B cell (primary cell): Measurements from ENCODE around the gene TUFM. TPM values are rescaled to one million over a fixed set of nuclear protein-coding genes. Genes with fewer than 3 reads are reported as not detected.

ENCODE experiments used
- ATAC-seq: fragments of 200-7000 bp; cut with Tn5 transposase; one replicate; pipeline ENCODE4 v1.10.0; 2021; ENCODE audit warnings: low read depth, mild to moderate bottlenecking, moderate number of reproducible peaks, moderate library complexity
- CTCF ChIA-PET: fragments of 350-600 bp; sonication (Branson Sonifier 250); formaldehyde crosslinking; loops from one replicate; lab custom pipeline; 2021; ENCODE audit warnings: antibody characterized with exemption, inconsistent platforms; lab: Charles Lee
- POLR2A ChIA-PET: fragments of 350-600 bp; sonication (Branson Sonifier 250); formaldehyde crosslinking; loops from one replicate; lab custom pipeline; 2021; ENCODE audit warnings: antibody characterized with exemption; lab: Charles Lee
- DNase-seq: peaks from one replicate; pipeline ENCODE4 v3.0.0; 2013
- H2AFZ ChIP-seq: 2 replicates; pipeline ENCODE4 v1.6.1; 2012; ENCODE audit warnings: mild to moderate bottlenecking, low read depth, low read length; ENCODE audit not compliant: insufficient read depth, poor library complexity, severe bottlenecking
- H3K27ac ChIP-seq, 2 donors: 1 replicate in 1 of 2; 2 replicates in 1 of 2; pipeline ENCODE4 v1.5.1; 2012 to 2013; ENCODE audit warnings: low read length in 2 of 2, mild to moderate bottlenecking in 2 of 2, moderate library complexity in 1 of 2
- H3K27me3 ChIP-seq, 4 experiments: fragments of 200-600 bp in 1 of 4; sonication (generic) in 1 of 4; replicated peaks in 1 of 4; 1 replicate in 2 of 4; 2 replicates in 2 of 4; pipeline versions ENCODE4 v1.6.1 to v1.7.0; 2013 to 2016; ENCODE audit warnings: low read length in 3 of 4, mild to moderate bottlenecking in 2 of 4, mixed read lengths in 1 of 4, moderate library complexity in 1 of 4; ENCODE audit not compliant: insufficient read depth in 4 of 4, control insufficient read depth in 3 of 4; ENCODE audit errors: control extremely low read depth in 1 of 4
- H3K36me3 ChIP-seq, 2 experiments: replicated peaks in 1 of 2; 1 replicate in 1 of 2; 2 replicates in 1 of 2; pipeline versions ENCODE4 v1.6.1 to v1.7.1; 2013; ENCODE audit warnings: low read length in 1 of 2; ENCODE audit not compliant: insufficient read depth in 2 of 2, control insufficient read depth in 1 of 2; ENCODE audit errors: control extremely low read depth in 1 of 2, extremely low read depth in 1 of 2
- H3K4me1 ChIP-seq, 2 donors: fragments of 200-600 bp in 1 of 2; sonication (generic) in 1 of 2; 1 replicate in 1 of 2; 2 replicates in 1 of 2; pipeline versions ENCODE4 v1.5.1 to v1.6.1; 2013 to 2017; ENCODE audit warnings: low read length in 2 of 2; ENCODE audit not compliant: control insufficient read depth in 2 of 2, insufficient read depth in 2 of 2
- H3K4me2 ChIP-seq: replicated peaks from 2 replicates; pipeline ENCODE3; 2012; ENCODE audit warnings: mild to moderate bottlenecking, low read depth, low read length; ENCODE audit not compliant: poor library complexity, severe bottlenecking
- H3K4me3 ChIP-seq, 5 experiments: fragments of 200-600 bp in 1 of 5; sonication (generic) in 1 of 5; 1 replicate in 3 of 5; 2 replicates in 2 of 5; pipeline versions ENCODE4 v1.5.1 to v1.7.0; 2011 to 2016; ENCODE audit warnings: low read length in 4 of 5, mild to moderate bottlenecking in 4 of 5, low read depth in 2 of 5, control low read depth in 1 of 5, moderate library complexity in 1 of 5; ENCODE audit not compliant: insufficient read depth in 1 of 5; ENCODE audit errors: control extremely low read depth in 1 of 5, extremely low read depth in 1 of 5
- H3K79me2 ChIP-seq: fragments of 200-600 bp; sonication (generic); one replicate; pipeline ENCODE4 v1.6.0; 2016; ENCODE audit warnings: low read length; ENCODE audit not compliant: control insufficient read depth, insufficient read depth
- H3K9ac ChIP-seq: fragments of 200-600 bp; sonication (generic); 2 replicates; pipeline ENCODE4 v1.6.1; 2017; ENCODE audit warnings: mild to moderate bottlenecking, low read length, moderate library complexity
- H3K9me3 ChIP-seq, 3 donors: one replicate each; pipeline versions ENCODE4 v1.6.1 to v1.7.1; 2013; ENCODE audit warnings: low read length in 2 of 3; ENCODE audit not compliant: control insufficient read depth in 2 of 3, insufficient read depth in 1 of 3; ENCODE audit errors: control extremely low read depth in 1 of 3
- H4K20me1 ChIP-seq: 2 replicates; pipeline ENCODE4 v1.6.0; 2012; ENCODE audit warnings: mild to moderate bottlenecking, low read length; ENCODE audit not compliant: insufficient read depth, control insufficient read depth, poor library complexity, severe bottlenecking
- H3K27ac Mint-ChIP-seq: one replicate; pipeline ENCODE4 v1.8.0; 2021; ENCODE audit warnings: mixed read lengths
- H3K27me3 Mint-ChIP-seq: one replicate; pipeline ENCODE4 v1.8.0; 2021; ENCODE audit warnings: mixed read lengths
- H3K4me1 Mint-ChIP-seq: one replicate; pipeline ENCODE4 v1.8.0; 2021; ENCODE audit warnings: mixed read lengths
- H3K4me3 Mint-ChIP-seq: one replicate; pipeline ENCODE4 v1.8.0; 2021; ENCODE audit warnings: mixed read lengths
- H3K9me3 Mint-ChIP-seq: one replicate; pipeline ENCODE4 v1.8.0; 2022; ENCODE audit warnings: mixed read lengths; ENCODE audit not compliant: insufficient read depth
- CTCF ChIP-seq: fragments of 200-600 bp; IDR thresholded peaks from one replicate; pipeline ENCODE4 v1.8.0; 2022; ENCODE audit warnings: antibody characterized with exemption, mild to moderate bottlenecking
- EZH2 ChIP-seq: IDR thresholded peaks from 2 replicates; pipeline ENCODE4 v1.6.1; 2012; ENCODE audit warnings: borderline replicate concordance, low read depth, mild to moderate bottlenecking, moderate library complexity, low read length; ENCODE audit not compliant: insufficient read depth, poor library complexity, severe bottlenecking
- WGBS: methylation state at CpG from one replicate; pipeline ENCODE4 v1.1.5; 2013; ENCODE audit warnings: missing lambda C conversion rate; ENCODE audit not compliant: insufficient coverage; 5-methylcytosine and 5-hydroxymethylcytosine counted together
- intact Hi-C: fragments of 100-400 bp; cut with micrococcal nuclease; formaldehyde crosslinking; loops from one replicate; pipeline ENCODE4 v1.10.0; 2022
- polyA minus RNA-seq: library from RNA; depleted of rRNA, polyadenylated mRNA; stranded (reverse); fragments of >200 nt; gene quantifications from 2 replicates; pipeline ENCODE4 v1.2.3, GENCODE V29; 2012
- polyA plus RNA-seq: library from polyadenylated mRNA; depleted of rRNA; stranded (reverse); fragments of >200 nt; gene quantifications from 2 replicates; pipeline ENCODE4 v1.2.3, GENCODE V29; 2012
- total RNA-seq, 2 donors: library from RNA; stranded (reverse); fragments of 120-200 nt in 1 of 2; gene quantifications; 1 replicate in 1 of 2; 2 replicates in 1 of 2; pipeline versions ENCODE4 v1.2.3 to v1.2.4, GENCODE V29; 2013 to 2022

The TUFM gene
- total RNA-seq (129 and 143 TPM in 2 replicates), polyA plus RNA-seq (126 and 160 TPM in 2 replicates), polyA minus RNA-seq (57.3 and 93.0 TPM in 2 replicates)
- total RNA-seq (2013), result 108 TPM

DNA sequence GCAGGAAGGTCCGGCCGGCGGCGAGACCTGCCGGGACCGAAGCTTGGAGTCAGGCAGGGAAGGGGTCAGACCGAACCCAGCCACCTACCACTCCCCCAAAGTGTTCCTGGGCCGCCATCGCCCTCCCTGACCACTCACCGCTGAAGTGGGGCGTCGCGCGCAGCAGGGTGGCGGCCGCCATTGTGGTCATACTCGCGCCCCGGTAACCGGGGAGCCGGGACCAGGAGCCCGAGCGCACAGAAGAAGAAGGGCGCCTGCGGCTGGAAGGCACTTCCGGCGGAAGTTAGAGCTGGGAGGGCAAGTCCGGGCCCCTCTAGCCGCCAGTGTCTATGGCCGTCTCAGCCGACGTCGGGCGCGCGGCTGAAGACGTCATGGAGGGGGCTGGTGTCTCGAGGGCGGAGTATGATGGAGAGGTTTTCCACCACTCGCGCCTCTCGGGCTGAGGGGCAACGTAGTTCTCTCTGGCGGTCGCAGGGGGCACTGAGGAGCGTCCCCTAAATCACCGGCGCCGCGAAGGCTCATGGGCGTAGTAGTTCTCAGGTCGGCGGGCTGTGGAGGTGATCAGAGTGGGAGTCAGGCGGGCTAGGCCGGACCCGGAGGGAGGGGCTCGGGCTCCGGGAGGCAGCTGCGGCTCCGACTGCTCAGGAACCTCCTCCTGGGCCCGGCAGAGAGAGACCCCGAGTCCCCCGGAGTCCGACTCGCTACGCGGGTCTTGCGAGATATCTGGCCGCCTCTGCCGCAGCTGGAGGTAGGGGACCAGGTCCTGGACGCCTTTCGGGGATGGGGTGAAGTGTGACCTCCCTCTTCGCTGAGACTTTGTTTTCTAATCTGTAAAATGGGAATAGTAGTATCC, at the start of gene TUFM:
TSS of gene TUFM (minus strand) at position 269 of the 853 bp plus-strand sequence. CDS start at position 190, 79 bp downstream.
- DNase-seq (peak; percentile 99), ATAC-seq (peak; percentile 98)
- no peaks in the 10 kb centered on the region for H3K9me3 Mint-ChIP-seq
- H3K4me1 ChIP-seq, result peaks cover 18 to 26% of the 10 kb centered on the region in 2 donors
- peak within 1 kb of the TSS; percentile 91 for H3K4me3 Mint-ChIP-seq
- peak within 1 kb of the TSS; percentile 86 for H2AFZ ChIP-seq
- intact Hi-C loops, result loop anchor here (1.0 kb wide), 2 partner anchors 24 to 34 kb away; partner anchors contain the start of gene ATXN2L
- ChIA-PET CTCF (interaction anchor here (0.6 to 4.9 kb wide), 8 partner anchors 13 to 101 kb away, joined by 3 to 41 read pairs (median 6); partner anchors contain the start of genes ATXN2L, CD19 and SH2B1), POLR2A (interaction anchor here (0.5 to 5.1 kb wide), 12 partner anchors 8 to 986 kb away, joined by 3 to 56 read pairs (median 5); partner anchors contain the start of genes ATXN2L, NFATC2IP and SH2B1)
- peak; percentile 75 for TF ChIP-seq CTCF
- TF ChIP-seq EZH2, result no peak
- peaks cover 19% of the 10 kb centered on the region for H4K20me1 ChIP-seq
- peak within 1 kb of the TSS; percentile 73 to 98 (median 89) for H3K4me3 ChIP-seq
- H3K9me3 ChIP-seq, result no peaks in the 10 kb centered on the region
- H3K4me2 ChIP-seq, result peak within 1 kb of the TSS; percentile 89
- peak within 1 kb of the TSS; percentile 91 for H3K27ac Mint-ChIP-seq
- H3K4me1 Mint-ChIP-seq, result peaks cover 30% of the 10 kb centered on the region
- H3K27me3 ChIP-seq, result no peaks in the 10 kb centered on the region
- peak within 1 kb of the TSS; percentile 80 to 87 for H3K27ac ChIP-seq
- H3K9ac ChIP-seq, result peak within 1 kb of the TSS; percentile 88
- H3K27me3 Mint-ChIP-seq, result no peaks in the 10 kb centered on the region
- WGBS, result under 1% methylated on average over 73 of the region's 73 CpGs
- peaks cover 51% of the 10 kb centered on the region for H3K79me2 ChIP-seq
- peaks cover 4 to 35% of the 10 kb centered on the region in 2 experiments for H3K36me3 ChIP-seq

GRCh38 chr16:28895609-28896008, 49.5 kb upstream of the TUFM start:
- POLR2A ChIA-PET, result no interaction called here
- Mint-ChIP-seq H3K9me3 (no peaks in the 10 kb centered on the region), H3K27me3 (no peaks in the 10 kb centered on the region), H3K4me1 (peaks cover 3% of the 10 kb centered on the region), H3K27ac (no peak overlapping the region), H3K4me3 (no peak overlapping the region)
- intact Hi-C loops, result no loop called here
- H3K4me2 ChIP-seq, result no peak overlapping the region
- TF ChIP-seq EZH2 (no peak), CTCF (no peak)
- no peaks in the 10 kb centered on the region for H3K79me2 ChIP-seq
- ATAC-seq (no peak), DNase-seq (no peak)
- peaks cover 2 to 6% of the 10 kb centered on the region in 2 experiments for H3K36me3 ChIP-seq
- H3K27me3 ChIP-seq, result no peaks in the 10 kb centered on the region
- H3K4me3 ChIP-seq, result no peak overlapping the region
- H4K20me1 ChIP-seq, result no peaks in the 10 kb centered on the region
- H3K9ac ChIP-seq, result no peak overlapping the region
- no peak overlapping the region for H2AFZ ChIP-seq
- H3K9me3 ChIP-seq, result no peaks in the 10 kb centered on the region
- H3K27ac ChIP-seq, result no peak overlapping the region
- no CpG with 5 or more reads among the region's 4 CpGs for WGBS
- H3K4me1 ChIP-seq, result no peaks in the 10 kb centered on the region
- CTCF ChIA-PET, result no interaction called here
